NCI-H526 (cell line): ENCODE data around the gene TMEM245.
"Not testable (repeated sequence)": the region's sequence is repeated elsewhere in the genome, so short reads cannot be mapped to it uniquely, and the experiment has no call there.

ENCODE experiments used
- DNase-seq, 2 experiments: peaks; one replicate each; lab custom pipeline; 2025; lab: John Stamatoyannopoulos, UW

Gene TMEM245

DNA sequence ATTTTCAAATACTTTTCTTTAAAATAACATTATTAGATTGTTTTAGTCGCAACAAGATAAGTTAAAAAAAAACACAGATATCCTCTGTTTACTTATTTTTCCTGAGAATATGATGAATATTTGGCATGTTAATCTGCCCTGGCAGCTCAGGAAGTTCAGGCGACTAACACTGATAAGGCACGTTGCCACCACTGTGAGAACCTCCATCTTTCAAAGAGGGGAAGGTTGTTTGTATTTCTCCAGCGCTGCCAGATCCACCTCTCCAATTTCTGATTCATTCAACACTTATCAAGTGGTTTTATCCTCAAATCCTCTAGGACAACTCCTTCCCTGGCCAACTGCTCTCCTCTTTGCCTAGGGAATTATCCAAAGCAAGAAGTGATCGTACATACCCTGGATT lies 128.3 kb downstream of the TMEM245 start:
- DNase-seq, result no peak

DNA sequence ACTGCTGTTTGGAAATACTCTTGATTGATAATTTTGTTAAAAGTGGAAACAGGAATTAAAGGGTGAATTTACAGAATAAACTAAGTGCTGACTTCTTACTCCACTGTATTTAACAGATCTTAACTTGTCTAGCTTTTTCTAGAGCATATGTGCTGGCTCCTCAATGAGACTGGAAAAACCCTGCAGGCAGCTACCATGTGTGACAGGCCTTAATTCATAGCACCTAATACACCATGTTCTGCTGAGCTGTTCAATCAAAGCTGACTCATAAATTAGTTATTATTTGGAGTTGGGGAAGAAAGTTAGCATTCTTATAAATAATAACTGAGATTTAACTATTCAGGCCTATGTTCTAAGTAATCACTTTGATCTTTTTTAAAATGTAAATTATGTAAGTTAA lies 135.9 kb downstream of the TMEM245 start:
- DNase-seq, result no peak

DNA sequence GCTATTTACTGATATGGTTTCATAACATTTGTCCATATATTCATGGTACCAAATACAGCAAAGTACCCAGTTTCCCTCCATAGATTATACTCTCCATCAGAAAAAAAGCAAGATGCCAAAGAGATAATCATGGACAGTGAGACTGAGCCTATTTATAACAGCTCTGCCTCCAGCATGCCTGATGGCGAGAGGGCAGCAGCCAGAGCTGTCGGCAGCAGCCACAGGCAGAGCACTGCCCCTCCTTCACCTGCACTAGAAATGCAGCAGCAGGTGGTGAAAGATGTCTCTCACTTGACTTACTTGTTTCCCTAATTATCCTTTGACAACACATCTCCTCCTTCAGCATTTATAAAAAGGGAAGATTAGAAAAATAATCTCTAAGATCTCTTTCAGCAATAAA lies 138.9 kb downstream of the TMEM245 start:
- DNase-seq, result no peak

DNA sequence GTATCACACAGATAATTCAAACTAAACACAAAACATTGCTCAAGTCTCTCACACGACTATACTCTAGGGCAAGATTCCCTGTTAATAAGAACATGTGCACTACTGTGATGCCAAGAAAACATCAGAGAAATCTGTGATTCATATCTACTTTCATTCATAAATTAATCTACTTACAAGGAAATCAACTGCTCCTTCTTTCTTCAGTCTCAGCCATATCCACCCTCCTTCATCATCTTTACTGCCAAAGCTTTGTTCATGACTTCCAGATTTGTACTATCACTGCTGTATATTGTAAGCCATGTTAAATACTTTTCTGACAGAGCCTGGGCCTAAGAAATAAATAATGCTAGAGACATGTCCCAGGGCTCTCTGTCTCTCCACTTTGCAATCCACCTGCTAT lies 141.5 kb downstream of the TMEM245 start:
- DNase-seq, result no peak

DNA sequence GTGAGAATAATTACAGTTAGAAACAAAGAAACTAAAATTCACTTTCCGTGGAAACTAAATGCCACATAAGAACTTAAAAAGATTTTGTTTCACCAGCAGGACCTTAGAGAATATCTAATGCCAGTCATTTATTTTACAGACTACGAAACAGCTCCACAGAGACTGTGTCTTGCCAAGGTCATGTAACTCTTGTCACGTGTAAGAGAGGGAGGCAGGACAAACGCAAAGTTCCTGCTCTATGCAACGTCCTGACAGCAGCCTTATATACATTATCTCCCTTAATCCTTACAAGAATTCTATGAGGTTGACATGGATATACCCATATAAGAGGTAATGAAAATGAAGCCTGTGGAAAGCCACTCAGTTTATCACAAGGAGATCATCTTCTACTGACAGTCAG lies 145.9 kb downstream of the TMEM245 start:
- DNase-seq, result no peak

DNA sequence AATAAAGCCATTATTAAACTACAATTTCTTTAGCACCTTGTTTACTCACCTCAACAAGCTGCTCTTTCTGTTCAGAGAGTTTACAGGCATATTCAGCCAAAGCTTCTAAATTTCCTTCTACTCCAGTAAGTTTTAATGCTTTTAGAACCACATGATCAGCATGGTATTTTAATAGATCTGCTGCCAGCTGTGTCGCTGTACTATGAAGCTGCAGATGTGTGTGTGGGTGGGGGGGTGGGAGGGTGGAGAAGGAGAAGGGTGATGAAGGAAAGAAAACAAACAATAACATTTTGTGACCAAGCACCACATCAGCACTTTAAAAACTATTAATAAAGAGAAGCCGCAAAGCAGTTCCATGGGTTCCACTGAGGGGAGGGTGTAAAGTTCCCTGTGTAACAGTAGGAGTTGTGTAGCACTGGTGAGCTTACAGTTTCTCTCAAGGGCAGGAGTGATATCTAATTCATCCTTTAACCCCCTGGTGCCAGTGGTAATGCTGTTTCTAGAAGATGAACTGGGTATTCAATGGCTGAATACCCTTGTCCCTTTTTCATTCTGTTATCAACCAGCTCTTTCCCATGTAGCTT lies 147.0 kb downstream of the TMEM245 start:
- no peak for DNase-seq

DNA sequence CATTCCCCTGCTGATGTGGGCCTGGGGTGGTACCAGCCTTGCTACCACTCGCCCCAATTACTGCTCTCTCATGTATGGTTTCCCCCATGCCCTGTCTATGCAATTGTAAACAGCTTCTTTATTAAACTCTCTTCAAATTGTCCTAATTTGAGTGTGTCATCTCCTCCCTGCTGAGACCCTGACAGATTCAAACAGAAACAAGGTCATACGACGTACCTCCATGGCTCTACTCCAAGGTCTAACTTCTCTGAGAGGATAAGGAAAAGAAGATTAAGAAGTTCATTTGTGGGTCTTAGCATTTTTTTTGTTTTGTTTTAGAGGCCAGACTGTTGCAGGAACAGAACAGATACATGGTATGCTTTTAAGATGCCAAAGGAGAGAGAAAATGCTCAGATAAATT lies 147.6 kb downstream of the TMEM245 start:
- DNase-seq, result no peak

DNA sequence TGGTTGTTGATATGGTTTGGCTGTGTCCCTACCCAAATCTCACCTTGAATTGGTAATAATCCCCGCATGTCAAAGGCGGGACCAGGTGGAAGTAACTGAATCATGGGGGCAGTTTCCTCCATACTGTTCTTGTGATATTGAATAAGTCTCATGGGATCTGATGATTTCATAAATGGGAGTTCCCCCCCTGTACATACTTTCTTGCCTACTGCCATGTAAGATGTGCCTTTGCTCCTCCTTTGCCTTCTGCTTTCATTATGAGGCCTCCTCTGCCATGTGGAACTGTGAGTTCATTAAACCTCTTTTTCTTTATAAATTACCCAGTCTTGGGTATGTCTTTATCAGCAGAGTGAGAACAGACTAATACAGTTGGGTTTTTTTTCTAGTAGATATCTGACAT lies 148.4 kb downstream of the TMEM245 start:
- not testable (repeated sequence) for DNase-seq

DNA sequence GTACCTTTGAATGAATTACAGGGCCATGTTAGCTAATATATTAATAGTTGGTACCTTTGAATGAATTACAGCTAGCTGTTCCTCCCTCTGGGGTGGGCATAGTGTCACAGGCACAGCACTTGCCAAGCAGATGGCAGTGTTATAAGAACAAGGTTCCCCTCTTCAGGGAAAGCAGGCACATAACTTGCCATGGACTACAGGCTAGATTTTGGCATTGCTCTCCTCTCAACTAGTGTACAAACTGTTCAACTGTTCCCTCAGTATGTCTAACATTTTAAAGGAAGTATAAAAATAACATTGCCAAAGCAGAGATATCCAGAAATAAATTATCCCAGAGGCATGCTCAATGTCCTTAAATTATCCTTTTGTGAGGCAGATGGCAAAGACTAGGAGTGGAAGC lies 151.8 kb downstream of the TMEM245 start:
- no peak for DNase-seq
